ENCODE data around the gene WNT4. TPM values are rescaled to one million over a fixed set of nuclear protein-coding genes. Genes with fewer than 3 reads are reported as not detected.
A peak's percentile ranks its signal among the peaks of the same experiment; 100 is the strongest.

Gene WNT4
- total RNA-seq (not detected), polyA plus RNA-seq (not detected)
- long read RNA-seq, donor 1, result 0 reads
- long read RNA-seq, donor 2, result 0 reads

GRCh38 chr1:22143065-22144033 is at the start of gene WNT4:
Gene WNT4 (minus strand): TSS chr1:22143097. CDS start chr1:22142922, 175 bp downstream.
- peaks cover 0 to 4% of the 10 kb centered on the region in 2 donors for H3K27me3 ChIP-seq (ENCODE audit: control insufficient read depth in 1 of 2, insufficient read depth in 2 of 2, low read length in 1 of 2)
- intact Hi-C loops (cut with DNase I), result no loop called here
- no peak for ATAC-seq (ENCODE audit: low FRiP score)

GRCh38 chr1:22190731-22191130 is 47.8 kb upstream of the WNT4 start:
- Histone ChIP-seq H3K36me3 (ENCODE audit: control insufficient read depth in 1 of 2, insufficient read depth in 2 of 2, low read length in 1 of 2) (no peaks in the 10 kb centered on the region), H3K9me3 (ENCODE audit: control insufficient read depth, low read length) (no peaks in the 10 kb centered on the region), H3K4me3 (ENCODE audit: low read length in 2 of 2) (no peak overlapping the region), H3K27ac (ENCODE audit: low read depth in 1 of 2, low read length in 2 of 2) (no peak overlapping the region), H3K27me3 (ENCODE audit: control insufficient read depth in 1 of 2, insufficient read depth in 2 of 2, low read length in 1 of 2) (no peaks in the 10 kb centered on the region), H3K4me1 (ENCODE audit: control insufficient read depth in 1 of 2, insufficient read depth in 2 of 2, low read length in 2 of 2) (no peaks in the 10 kb centered on the region)
- no peak for ATAC-seq (ENCODE audit: low FRiP score)
- DNase-seq, result no peak
- intact Hi-C loops (cut with DNase I), result no loop called here
- WGBS, 2 donors, result 88 to 91% methylated on average over 3 of the region's 3 CpGs

More at GRCh38 chr1:22143065-22144033, at the start of gene WNT4:
- WGBS, 2 donors, result 2 to 4% methylated on average over 38 to 106 of the region's 106 CpGs
- Histone ChIP-seq H3K4me1 (ENCODE audit: control insufficient read depth in 1 of 2, insufficient read depth in 2 of 2, low read length in 2 of 2) (no peaks in the 10 kb centered on the region), H3K9me3 (ENCODE audit: control insufficient read depth, low read length) (no peaks in the 10 kb centered on the region), H3K27ac (ENCODE audit: low read depth in 1 of 2, low read length in 2 of 2) (no peak within 1 kb of the TSS), H3K4me3 (ENCODE audit: low read length in 2 of 2) (peak within 1 kb of the TSS; percentile 45 to 69), H3K36me3 (ENCODE audit: control insufficient read depth in 1 of 2, insufficient read depth in 2 of 2, low read length in 1 of 2) (no peaks in the 10 kb centered on the region)
- DNase-seq, result no peak

GRCh38 chr1:22190251-22190650 is 47.4 kb upstream of the WNT4 start:
- 95 to 96% methylated on average over 6 of the region's 6 CpGs for WGBS, 2 donors
- Histone ChIP-seq H3K4me3 (ENCODE audit: low read length in 2 of 2) (no peak overlapping the region), H3K27me3 (ENCODE audit: control insufficient read depth in 1 of 2, insufficient read depth in 2 of 2, low read length in 1 of 2) (no peaks in the 10 kb centered on the region), H3K27ac (ENCODE audit: low read depth in 1 of 2, low read length in 2 of 2) (no peak overlapping the region), H3K36me3 (ENCODE audit: control insufficient read depth in 1 of 2, insufficient read depth in 2 of 2, low read length in 1 of 2) (no peaks in the 10 kb centered on the region), H3K4me1 (ENCODE audit: control insufficient read depth in 1 of 2, insufficient read depth in 2 of 2, low read length in 2 of 2) (no peaks in the 10 kb centered on the region), H3K9me3 (ENCODE audit: control insufficient read depth, low read length) (no peaks in the 10 kb centered on the region)
- intact Hi-C loops (cut with DNase I), result no loop called here
- ATAC-seq (ENCODE audit: low FRiP score) (no peak), DNase-seq (no peak)

- Histone ChIP-seq H3K4me1 (ENCODE audit: control insufficient read depth in 1 of 2, insufficient read depth in 2 of 2, low read length in 2 of 2) (no peaks in the 10 kb centered on the region), H3K27ac (ENCODE audit: low read depth in 1 of 2, low read length in 2 of 2) (no peak overlapping the region), H3K4me3 (ENCODE audit: low read length in 2 of 2) (no peak overlapping the region), H3K27me3 (ENCODE audit: control insufficient read depth in 1 of 2, insufficient read depth in 2 of 2, low read length in 1 of 2) (no peaks in the 10 kb centered on the region), H3K36me3 (ENCODE audit: control insufficient read depth in 1 of 2, insufficient read depth in 2 of 2, low read length in 1 of 2) (no peaks in the 10 kb centered on the region), H3K9me3 (ENCODE audit: control insufficient read depth, low read length) (no peaks in the 10 kb centered on the region)
- DNase-seq, result no peak
- 86 to 89% methylated on average over 4 of the region's 4 CpGs for WGBS, 2 donors
- intact Hi-C loops (cut with DNase I), result no loop called here
- ATAC-seq (ENCODE audit: low FRiP score), result no peak
Measured at GRCh38 chr1:22189619-22190018, 46.7 kb upstream of the WNT4 start.

- WGBS, 2 donors, result 87 to 89% methylated on average over 7 of the region's 7 CpGs
- DNase-seq, result no peak
- Histone ChIP-seq H3K4me3 (ENCODE audit: low read length in 2 of 2) (no peak overlapping the region), H3K27me3 (ENCODE audit: control insufficient read depth in 1 of 2, insufficient read depth in 2 of 2, low read length in 1 of 2) (no peaks in the 10 kb centered on the region), H3K27ac (ENCODE audit: low read depth in 1 of 2, low read length in 2 of 2) (no peak overlapping the region), H3K4me1 (ENCODE audit: control insufficient read depth in 1 of 2, insufficient read depth in 2 of 2, low read length in 2 of 2) (no peaks in the 10 kb centered on the region), H3K9me3 (ENCODE audit: control insufficient read depth, low read length) (no peaks in the 10 kb centered on the region), H3K36me3 (ENCODE audit: control insufficient read depth in 1 of 2, insufficient read depth in 2 of 2, low read length in 1 of 2) (no peaks in the 10 kb centered on the region)
- intact Hi-C loops (cut with DNase I), result no loop called here
- no peak for ATAC-seq (ENCODE audit: low FRiP score)
Measured at GRCh38 chr1:22188914-22189313, 46.0 kb upstream of the WNT4 start.

GRCh38 chr1:22188436-22188835 is 45.5 kb upstream of the WNT4 start:
- Histone ChIP-seq H3K9me3 (ENCODE audit: control insufficient read depth, low read length) (no peaks in the 10 kb centered on the region), H3K27me3 (ENCODE audit: control insufficient read depth in 1 of 2, insufficient read depth in 2 of 2, low read length in 1 of 2) (no peaks in the 10 kb centered on the region), H3K27ac (ENCODE audit: low read depth in 1 of 2, low read length in 2 of 2) (no peak overlapping the region), H3K36me3 (ENCODE audit: control insufficient read depth in 1 of 2, insufficient read depth in 2 of 2, low read length in 1 of 2) (no peaks in the 10 kb centered on the region), H3K4me3 (ENCODE audit: low read length in 2 of 2) (no peak overlapping the region), H3K4me1 (ENCODE audit: control insufficient read depth in 1 of 2, insufficient read depth in 2 of 2, low read length in 2 of 2) (no peaks in the 10 kb centered on the region)
- WGBS, 2 donors, result 85% methylated on average over 3 of the region's 3 CpGs
- ATAC-seq (ENCODE audit: low FRiP score) (no peak), DNase-seq (no peak)
- intact Hi-C loops (cut with DNase I), result no loop called here

GRCh38 chr1:22186311-22186710 is 43.4 kb upstream of the WNT4 start:
- Histone ChIP-seq H3K4me3 (ENCODE audit: low read length in 2 of 2) (no peak overlapping the region), H3K27ac (ENCODE audit: low read depth in 1 of 2, low read length in 2 of 2) (no peak overlapping the region), H3K27me3 (ENCODE audit: control insufficient read depth in 1 of 2, insufficient read depth in 2 of 2, low read length in 1 of 2) (no peaks in the 10 kb centered on the region), H3K36me3 (ENCODE audit: control insufficient read depth in 1 of 2, insufficient read depth in 2 of 2, low read length in 1 of 2) (no peaks in the 10 kb centered on the region), H3K9me3 (ENCODE audit: control insufficient read depth, low read length) (no peaks in the 10 kb centered on the region), H3K4me1 (ENCODE audit: control insufficient read depth in 1 of 2, insufficient read depth in 2 of 2, low read length in 2 of 2) (no peaks in the 10 kb centered on the region)
- ATAC-seq (ENCODE audit: low FRiP score), result no peak
- intact Hi-C loops (cut with DNase I), result no loop called here
- WGBS, 2 donors, result 92 to 93% methylated on average over 7 of the region's 7 CpGs
- no peak for DNase-seq

GRCh38 chr1:22184892-22185612 is 42.2 kb upstream of the WNT4 start:
- H3K27me3 ChIP-seq (ENCODE audit: control insufficient read depth in 1 of 2, insufficient read depth in 2 of 2, low read length in 1 of 2), result no peaks in the 10 kb centered on the region
- no peaks in the 10 kb centered on the region for H3K9me3 ChIP-seq (ENCODE audit: control insufficient read depth, low read length)
- intact Hi-C loops (cut with DNase I), result no loop called here
- WGBS, 2 donors, result 36 to 41% methylated on average over 21 of the region's 21 CpGs
- DNase-seq, result no peak
- H3K4me1 ChIP-seq (ENCODE audit: control insufficient read depth in 1 of 2, insufficient read depth in 2 of 2, low read length in 2 of 2), result no peaks in the 10 kb centered on the region
- no peak overlapping the region for H3K4me3 ChIP-seq (ENCODE audit: low read length in 2 of 2)
- H3K36me3 ChIP-seq (ENCODE audit: control insufficient read depth in 1 of 2, insufficient read depth in 2 of 2, low read length in 1 of 2), result no peaks in the 10 kb centered on the region
- no peak for ATAC-seq (ENCODE audit: low FRiP score)
- H3K27ac ChIP-seq (ENCODE audit: low read depth in 1 of 2, low read length in 2 of 2), result no peak overlapping the region
